Spleen (tissue), 11 donors: Measurements from ENCODE around the gene GPC2. TPM values are rescaled to one million over a fixed set of nuclear protein-coding genes. Genes with fewer than 3 reads are reported as not detected.
A peak's percentile ranks its signal among the peaks of the same experiment; 100 is the strongest.

Experiments
- DNase-seq: peaks from one replicate; pipeline ENCODE4 v3.0.0-alpha.2; 2020
- H3K27ac ChIP-seq, 8 donors: fragments of 200-600 bp; sonication (generic) in 7 of 8; 1 replicate in 4 of 8; 2 replicates in 4 of 8; pipeline versions ENCODE4 v1.5.0 to v1.8.0; 2016 to 2021; ENCODE audit warnings: inconsistent platforms in 4 of 8, mild to moderate bottlenecking in 4 of 8, moderate library complexity in 1 of 8
- H3K27me3 ChIP-seq, 7 donors: fragments of 200-600 bp; sonication (generic) in 6 of 7; replicated peaks in 1 of 7; 1 replicate in 4 of 7; 2 replicates in 3 of 7; pipeline versions ENCODE4 v1.5.0 to v1.8.0; 2016 to 2021; ENCODE audit warnings: inconsistent platforms in 3 of 7, mild to moderate bottlenecking in 1 of 7
- H3K36me3 ChIP-seq, 6 donors: fragments of 200-600 bp; sonication (generic) in 5 of 6; 1 replicate in 4 of 6; 2 replicates in 2 of 6; pipeline versions ENCODE4 v1.5.0 to v1.8.0; 2016 to 2021; ENCODE audit warnings: inconsistent platforms in 2 of 6
- H3K4me1 ChIP-seq, 6 donors: fragments of 200-600 bp; sonication (generic) in 5 of 6; 1 replicate in 3 of 6; 2 replicates in 3 of 6; pipeline versions ENCODE4 v1.5.0 to v1.8.0; 2016 to 2021; ENCODE audit warnings: inconsistent platforms in 3 of 6
- H3K4me3 ChIP-seq, 8 donors: fragments of 200-600 bp; sonication (generic) in 7 of 8; 1 replicate in 4 of 8; 2 replicates in 4 of 8; pipeline versions ENCODE4 v1.5.0 to v1.8.0; 2016 to 2021; ENCODE audit warnings: inconsistent platforms in 4 of 8, mild to moderate bottlenecking in 4 of 8, moderate library complexity in 2 of 8
- H3K9me3 ChIP-seq, 8 donors: fragments of 200-600 bp; sonication (generic) in 7 of 8; 1 replicate in 4 of 8; 2 replicates in 4 of 8; pipeline versions ENCODE4 v1.5.0 to v1.8.0; 2016 to 2021; ENCODE audit warnings: inconsistent platforms in 4 of 8
- POLR2A ChIP-seq, 3 donors: fragments of 450-650 bp; IDR thresholded peaks; one replicate each; pipeline ENCODE4 v1.5.1; 2017; ENCODE audit warnings: antibody characterized with exemption in 3 of 3, mild to moderate bottlenecking in 1 of 3
- POLR2AphosphoS5 ChIP-seq, 3 donors: sonication (generic); formaldehyde crosslinking; IDR thresholded peaks; one replicate each; pipeline ENCODE4 v1.5.1; 2017; ENCODE audit warnings: antibody characterized with exemption in 3 of 3
- WGBS, 5 donors: extraction: QIAGEN DNeasy Blood & Tissue Kit in 3 of 5; methylation state at CpG; one replicate each; pipeline versions ENCODE4 v1.1.5 to v1.1.7; 2013 to 2018; 5-methylcytosine and 5-hydroxymethylcytosine counted together
- intact Hi-C: fragments of 100-400 bp; cut with DNase I; formaldehyde crosslinking; loops from one replicate; pipeline ENCODE4 v1.15.0; 2023; ENCODE audit warnings: low total_unique reads
- polyA plus RNA-seq, 3 donors: library from polyadenylated mRNA; stranded (reverse); fragments of 200-250 nt; gene quantifications; one replicate each; pipeline ENCODE4 v1.2.1, GENCODE V29; 2013
- total RNA-seq, 7 donors: library from RNA; depleted of rRNA in 3 of 7; stranded (reverse); fragments of >200 nt in 3 of 7; fragmentation: NEBNext Ultra II Directional in 4 of 7; extraction: Animal tissue kit (Norgen Biotek cat#: 25700) in 4 of 7; gene quantifications; one replicate each; pipeline versions ENCODE4 v1.1.0 to v1.2.1, GENCODE V29; 2016 to 2021
- TF ChIP-seq, protein P1 (sequence below), 11 experiments: fragments of 200-600 bp in 7 of 11; fragments of 450-650 bp in 4 of 11; sonication (generic) in 4 of 11; IDR thresholded peaks in 8 of 11; conservative IDR thresholded peaks in 3 of 11; 1 replicate in 7 of 11; 2 replicates in 4 of 11; pipeline versions ENCODE4 v1.4.0 to v1.8.0; 2016 to 2021; ENCODE audit warnings: antibody characterized with exemption in 11 of 11, inconsistent platforms in 4 of 11, mild to moderate bottlenecking in 1 of 11
- donor health status: healthy with polysubstance abuse.
- donor health status: DM: no; HTN: no; CAD: no; lungs with moderate emphysema.
- donor health status: DM: no; HTN: no; CAD: no.
- donor health status: Bipolar disorder and iron deficiency.
- donor health status: healthy.
- donor health status: DM: no; HTN: no; CAD: no.
- donor health status: DM: yes; HTN: yes; CAD: no.

The GPC2 gene
- total and polyA plus RNA-seq, 10 donors: 2.1 to 5.3 (median 4.3) TPM

DNA sequence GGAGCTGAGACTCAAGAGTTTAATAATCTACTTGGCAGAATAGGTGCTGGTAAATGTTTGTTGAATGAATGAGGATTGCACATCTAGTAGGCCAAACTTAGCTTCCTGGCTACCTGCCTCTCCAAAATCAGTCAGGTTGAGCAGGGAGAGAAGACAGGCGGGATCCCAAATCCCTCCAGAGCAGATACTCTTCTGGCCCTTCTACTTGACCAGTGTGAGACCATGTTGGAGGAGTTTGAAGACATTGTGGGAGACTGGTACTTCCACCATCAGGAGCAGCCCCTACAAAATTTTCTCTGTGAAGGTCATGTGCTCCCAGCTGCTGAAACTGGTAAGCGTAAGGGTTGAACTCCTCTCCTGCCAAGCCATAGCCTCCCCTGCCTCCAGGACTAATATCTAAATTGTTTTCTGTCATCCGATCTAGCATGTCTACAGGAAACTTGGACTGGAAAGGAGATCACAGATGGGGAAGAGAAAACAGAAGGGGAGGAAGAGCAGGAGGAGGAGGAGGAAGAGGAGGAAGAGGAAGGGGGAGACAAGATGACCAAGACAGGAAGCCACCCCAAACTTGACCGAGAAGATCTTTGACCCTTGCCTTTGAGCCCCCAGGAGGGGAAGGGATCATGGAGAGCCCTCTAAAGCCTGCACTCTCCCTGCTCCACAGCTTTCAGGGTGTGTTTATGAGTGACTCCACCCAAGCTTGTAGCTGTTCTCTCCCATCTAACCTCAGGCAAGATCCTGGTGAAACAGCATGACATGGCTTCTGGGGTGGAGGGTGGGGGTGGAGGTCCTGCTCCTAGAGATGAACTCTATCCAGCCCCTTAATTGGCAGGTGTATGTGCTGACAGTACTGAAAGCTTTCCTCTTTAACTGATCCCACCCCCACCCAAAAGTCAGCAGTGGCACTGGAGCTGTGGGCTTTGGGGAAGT lies 52.6 kb downstream of the GPC2 start:
- 56 to 71% (median 68%) methylated on average over 4 of the region's 4 CpGs for WGBS, 5 donors
- Histone ChIP-seq H3K36me3 (peaks cover 0 to 29% (median 0%) of the 10 kb centered on the region in 6 donors), H3K27ac (peak overlapping the region in 4 of 8 donors; percentile 14 to 61 (median 40)), H3K4me1 (peaks cover 27 to 84% (median 54%) of the 10 kb centered on the region in 6 donors), H3K9me3 (no peaks in the 10 kb centered on the region), H3K4me3 (no peak overlapping the region), H3K27me3 (no peaks in the 10 kb centered on the region)
- no peak for DNase-seq
- intact Hi-C loops: loop anchor here (5.0 kb wide), 1 partner anchor 42 kb away; the partner anchor contains the start of gene ZNF3
- TF ChIP-seq POLR2A (IDR thresholded peaks at IDR 0.05) (no peak), POLR2AphosphoS5 (IDR thresholded peaks at IDR 0.05) (no peak)
- TF ChIP-seq, protein P1, sequence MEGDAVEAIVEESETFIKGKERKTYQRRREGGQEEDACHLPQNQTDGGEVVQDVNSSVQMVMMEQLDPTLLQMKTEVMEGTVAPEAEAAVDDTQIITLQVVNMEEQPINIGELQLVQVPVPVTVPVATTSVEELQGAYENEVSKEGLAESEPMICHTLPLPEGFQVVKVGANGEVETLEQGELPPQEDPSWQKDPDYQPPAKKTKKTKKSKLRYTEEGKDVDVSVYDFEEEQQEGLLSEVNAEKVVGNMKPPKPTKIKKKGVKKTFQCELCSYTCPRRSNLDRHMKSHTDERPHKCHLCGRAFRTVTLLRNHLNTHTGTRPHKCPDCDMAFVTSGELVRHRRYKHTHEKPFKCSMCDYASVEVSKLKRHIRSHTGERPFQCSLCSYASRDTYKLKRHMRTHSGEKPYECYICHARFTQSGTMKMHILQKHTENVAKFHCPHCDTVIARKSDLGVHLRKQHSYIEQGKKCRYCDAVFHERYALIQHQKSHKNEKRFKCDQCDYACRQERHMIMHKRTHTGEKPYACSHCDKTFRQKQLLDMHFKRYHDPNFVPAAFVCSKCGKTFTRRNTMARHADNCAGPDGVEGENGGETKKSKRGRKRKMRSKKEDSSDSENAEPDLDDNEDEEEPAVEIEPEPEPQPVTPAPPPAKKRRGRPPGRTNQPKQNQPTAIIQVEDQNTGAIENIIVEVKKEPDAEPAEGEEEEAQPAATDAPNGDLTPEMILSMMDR (IDR thresholded peaks at IDR 0.05 in 8 of 11, conservative IDR thresholded peaks at IDR 0.05 in 3 of 11): no peak

DNA sequence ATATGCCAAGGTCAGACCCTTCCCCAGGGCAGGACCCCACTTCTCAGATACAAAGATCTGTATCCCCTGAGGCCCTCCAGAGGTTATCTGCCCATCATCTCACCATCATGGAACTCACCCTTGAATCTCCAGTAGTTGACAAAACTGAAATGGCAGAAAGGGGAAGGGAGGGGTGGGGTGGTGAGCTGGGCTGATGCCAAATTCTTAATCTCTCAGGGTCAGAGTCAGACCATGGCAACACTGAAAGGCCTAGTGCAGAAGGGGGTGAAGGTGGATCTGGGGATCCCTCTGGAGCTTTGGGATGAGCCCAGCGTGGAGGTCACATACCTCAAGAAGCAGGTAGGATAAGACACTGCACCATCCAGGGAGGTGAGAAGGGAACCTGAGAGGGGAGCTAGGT lies 54.6 kb downstream of the GPC2 start:
- Histone ChIP-seq H3K27me3 (no peaks in the 10 kb centered on the region), H3K4me3 (no peak overlapping the region), H3K4me1 (peaks cover 28 to 90% (median 53%) of the 10 kb centered on the region in 6 donors), H3K9me3 (no peaks in the 10 kb centered on the region), H3K27ac (peak overlapping the region in 3 of 8 donors; percentile 7 to 38 (median 8)), H3K36me3 (peaks cover 0 to 29% (median 0%) of the 10 kb centered on the region in 6 donors)
- 87 to 95% (median 94%) methylated on average over 1 of the region's 1 CpG for WGBS, 5 donors
- no peak for DNase-seq
- TF ChIP-seq POLR2A (IDR thresholded peaks at IDR 0.05) (no peak), POLR2AphosphoS5 (IDR thresholded peaks at IDR 0.05) (no peak)
- TF ChIP-seq, protein P1 (IDR thresholded peaks at IDR 0.05 in 8 of 11, conservative IDR thresholded peaks at IDR 0.05 in 3 of 11): no peak
- intact Hi-C loops: no loop called here

DNA sequence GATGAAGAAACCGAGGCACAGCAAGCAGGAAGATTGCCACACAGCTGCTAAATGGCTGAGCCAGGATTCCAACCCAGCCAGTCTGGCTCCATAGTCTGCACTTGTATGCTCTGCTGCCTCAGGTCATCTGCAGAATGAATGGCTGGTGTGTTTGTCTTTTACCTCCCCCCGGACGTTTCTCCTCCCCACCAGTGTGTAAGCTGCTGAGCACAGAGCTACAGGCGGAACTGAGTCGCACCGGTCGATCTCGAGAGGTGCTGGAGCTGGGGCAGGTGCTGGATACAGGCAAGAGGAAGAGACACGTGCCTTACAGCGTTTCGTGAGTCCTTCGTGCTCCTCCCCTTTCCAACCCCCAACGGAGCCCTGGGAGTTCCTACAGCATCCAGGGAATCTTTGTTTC lies 55.1 kb downstream of the GPC2 start:
- TF ChIP-seq POLR2A (IDR thresholded peaks at IDR 0.05) (no peak), POLR2AphosphoS5 (IDR thresholded peaks at IDR 0.05) (no peak)
- TF ChIP-seq, protein P1 (IDR thresholded peaks at IDR 0.05 in 8 of 11, conservative IDR thresholded peaks at IDR 0.05 in 3 of 11): no peak
- peaks cover 28 to 90% (median 55%) of the 10 kb centered on the region in 6 donors for H3K4me1 ChIP-seq
- 77 to 90% (median 82%) methylated on average over 13 of the region's 13 CpGs for WGBS, 5 donors
- intact Hi-C loops: no loop called here
- H3K27ac ChIP-seq: peak overlapping the region in 3 of 8 donors; percentile 7 to 38 (median 8)
- peaks cover 0 to 29% (median 0%) of the 10 kb centered on the region in 6 donors for H3K36me3 ChIP-seq
- no peaks in the 10 kb centered on the region for H3K9me3 ChIP-seq
- no peaks in the 10 kb centered on the region for H3K27me3 ChIP-seq
- no peak overlapping the region for H3K4me3 ChIP-seq
- no peak for DNase-seq

DNA sequence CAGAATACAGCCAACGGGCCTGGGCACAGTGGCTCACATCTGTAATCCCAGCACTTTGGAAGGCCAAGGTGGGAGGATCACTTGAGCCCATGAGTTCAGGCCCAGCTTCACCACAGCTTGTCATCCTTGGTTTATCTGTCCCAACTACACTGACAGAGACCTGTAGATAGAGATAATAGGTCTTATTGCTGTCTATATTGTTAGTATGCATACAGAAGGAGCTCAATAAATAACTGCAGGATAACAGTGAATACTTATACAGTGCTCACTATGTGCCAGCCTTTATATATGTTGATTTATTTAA lies 56.5 kb downstream of the GPC2 start:
- H3K4me3 ChIP-seq: peak overlapping the region in 5 of 8 donors; percentile 75 to 93 (median 92)
- H3K4me1 ChIP-seq: peaks cover 22 to 81% (median 47%) of the 10 kb centered on the region in 6 donors
- 38 to 71% (median 48%) methylated on average over 1 of the region's 1 CpG for WGBS, 5 donors
- no peak for TF ChIP-seq POLR2AphosphoS5 (IDR thresholded peaks at IDR 0.05)
- TF ChIP-seq POLR2A (IDR thresholded peaks at IDR 0.05): no peak
- TF ChIP-seq, protein P1 (IDR thresholded peaks at IDR 0.05 in 8 of 11, conservative IDR thresholded peaks at IDR 0.05 in 3 of 11): no peak
- peaks cover 0 to 29% (median 0%) of the 10 kb centered on the region in 6 donors for H3K36me3 ChIP-seq
- no peak for DNase-seq
- no peaks in the 10 kb centered on the region for H3K27me3 ChIP-seq
- H3K27ac ChIP-seq: peak overlapping the region; percentile 40 to 96 (median 89)
- intact Hi-C loops: no loop called here
- H3K9me3 ChIP-seq: no peaks in the 10 kb centered on the region
